SK-N-SH treated with all-trans-retinoic acid at 6 μM for 48 hours (cell line): ENCODE measurements around the gene TBC1D16.

Experiments
- ARNTL ChIP-seq: fragments of 450-650 bp; formaldehyde crosslinking; IDR thresholded peaks from 2 replicates; pipeline ENCODE4 v1.5.0; 2020; ENCODE audit warnings: low read depth, mild to moderate bottlenecking, moderate library complexity, borderline replicate concordance
- ISL1 ChIP-seq: fragments of 250-450 bp; sonication (Bioruptor Pico); IDR thresholded peaks from 2 replicates; pipeline ENCODE4 v2.1.2; 2022; ENCODE audit warnings: mild to moderate bottlenecking, moderate library complexity
- PATZ1 ChIP-seq: fragments of 250-450 bp; sonication (Bioruptor Pico); IDR thresholded peaks from 2 replicates; pipeline ENCODE4 v1.8.0; 2020; ENCODE audit warnings: mild to moderate bottlenecking, moderate library complexity, borderline replicate concordance
- SNAI2 ChIP-seq: fragments of 250-450 bp; sonication (Bioruptor Pico); IDR thresholded peaks from 2 replicates; pipeline ENCODE4 v1.5.0; 2020; ENCODE audit warnings: mild to moderate bottlenecking, moderate library complexity
- TOX ChIP-seq: fragments of 250-450 bp; sonication (Bioruptor Pico); IDR thresholded peaks from 2 replicates; pipeline ENCODE4 v1.8.0; 2021; ENCODE audit warnings: mild to moderate bottlenecking, moderate library complexity, borderline replicate concordance
- ZFP3 ChIP-seq: fragments of 250-450 bp; sonication (Bioruptor Pico); IDR thresholded peaks from 2 replicates; pipeline ENCODE4 v1.5.0; 2020; ENCODE audit warnings: mild to moderate bottlenecking, moderate library complexity

- TF ChIP-seq ZFP3 (CRISPR knock-in tag) (no peak), PATZ1 (CRISPR knock-in tag) (no peak), ARNTL (CRISPR knock-in tag) (no peak), TOX (CRISPR knock-in tag) (no peak), SNAI2 (CRISPR knock-in tag) (no peak), ISL1 (CRISPR knock-in tag) (no peak)
These were observed 55.2 kb downstream of the TBC1D16 start for GRCh38 chr17:79980246-79981043.
